ENCODE measurements around the gene RAPGEF1. TPM values are rescaled to one million over a fixed set of nuclear protein-coding genes. Genes with fewer than 3 reads are reported as not detected.

Gene RAPGEF1
- total RNA-seq, 4 donors from 2014 or later = 13.1 to 73.7 (median 26.2) TPM

GRCh38 chr9:131582056-131582455, 157.8 kb downstream of the RAPGEF1 start:
- no peak for DNase-seq
- Histone ChIP-seq H3K4me3 (no peak overlapping the region), H3K9me3 (no peaks in the 10 kb centered on the region), H3K4me1 (no peaks in the 10 kb centered on the region), H3K27me3 (no peaks in the 10 kb centered on the region), H3K27ac (no peak overlapping the region), H3K36me3 (no peaks in the 10 kb centered on the region)
- intact Hi-C loops (cut with DNase I; ENCODE audit: low total_unique reads) = no loop called here
- TF ChIP-seq POLR2A (IDR thresholded peaks at IDR 0.05) = no peak

- H3K9me3 ChIP-seq = no peaks in the 10 kb centered on the region
- TF ChIP-seq POLR2A (IDR thresholded peaks at IDR 0.05) = no peak
- no peak for TF ChIP-seq CTCF (IDR thresholded peaks at IDR 0.05)
- no peaks in the 10 kb centered on the region for H3K4me1 ChIP-seq
- intact Hi-C loops (cut with DNase I; ENCODE audit: low total_unique reads) = no loop called here
- H3K27me3 ChIP-seq = no peaks in the 10 kb centered on the region
- no peak for DNase-seq
- no peak overlapping the region for H3K27ac ChIP-seq
- H3K36me3 ChIP-seq = no peaks in the 10 kb centered on the region
- H3K4me3 ChIP-seq = no peak overlapping the region
Observed at GRCh38 chr9:131580358-131580757, 159.5 kb downstream of the RAPGEF1 start.

- H3K36me3 ChIP-seq = no peaks in the 10 kb centered on the region
- intact Hi-C loops (cut with DNase I; ENCODE audit: low total_unique reads) = no loop called here
Observed at GRCh38 chr9:131579789-131580211, 160.1 kb downstream of the RAPGEF1 start.

GRCh38 chr9:131578731-131579504, 161.0 kb downstream of the RAPGEF1 start:
- intact Hi-C loops (cut with DNase I; ENCODE audit: low total_unique reads) = no loop called here
- H3K36me3 ChIP-seq = no peaks in the 10 kb centered on the region
- no peaks in the 10 kb centered on the region for H3K4me1 ChIP-seq
- no peaks in the 10 kb centered on the region for H3K27me3 ChIP-seq
- no peak for TF ChIP-seq CTCF (IDR thresholded peaks at IDR 0.05)
- no peak for TF ChIP-seq POLR2A (IDR thresholded peaks at IDR 0.05)
- no peak overlapping the region for H3K4me3 ChIP-seq
- DNase-seq = no peak
- H3K27ac ChIP-seq = no peak overlapping the region
- H3K9me3 ChIP-seq = no peaks in the 10 kb centered on the region

More at GRCh38 chr9:131579789-131580211, 160.1 kb downstream of the RAPGEF1 start:
- TF ChIP-seq POLR2A (IDR thresholded peaks at IDR 0.05) (no peak), CTCF (IDR thresholded peaks at IDR 0.05) (no peak)
- Histone ChIP-seq H3K4me1 (no peaks in the 10 kb centered on the region), H3K4me3 (no peak overlapping the region), H3K27ac (no peak overlapping the region), H3K9me3 (no peaks in the 10 kb centered on the region), H3K27me3 (no peaks in the 10 kb centered on the region)
- no peak for DNase-seq

- TF ChIP-seq POLR2A (IDR thresholded peaks at IDR 0.05) (no peak), CTCF (IDR thresholded peaks at IDR 0.05) (no peak)
- H3K4me3 ChIP-seq = no peak overlapping the region
- no peaks in the 10 kb centered on the region for H3K36me3 ChIP-seq
- no peak overlapping the region for H3K27ac ChIP-seq
- DNase-seq = no peak
- H3K4me1 ChIP-seq = no peaks in the 10 kb centered on the region
- no peaks in the 10 kb centered on the region for H3K9me3 ChIP-seq
- no peaks in the 10 kb centered on the region for H3K27me3 ChIP-seq
- intact Hi-C loops (cut with DNase I; ENCODE audit: low total_unique reads) = no loop called here
Observed at GRCh38 chr9:131578021-131578420, 161.9 kb downstream of the RAPGEF1 start.

All from uterus (tissue), 4 donors.